ENCODE data around the gene HES3. TPM values are rescaled to one million over a fixed set of nuclear protein-coding genes. Genes with fewer than 3 reads are reported as not detected.

Gene HES3
- total RNA-seq, 2 donors from 2014 or later: not detected

GRCh38 chr1:6261615-6261995, 17.6 kb downstream of the HES3 start:
- DNase-seq (no peak), ATAC-seq (no peak)
- intact Hi-C loops (cut with DNase I): no loop called here
- Histone ChIP-seq H3K27ac (no peak overlapping the region), H3K4me3 (no peak overlapping the region), H3K9me3 (no peaks in the 10 kb centered on the region), H3K36me3 (replicated peaks in 1 of 2; ENCODE audit: insufficient read depth in 1 of 2, low read depth in 2 of 2) (no peaks in the 10 kb centered on the region), H3K4me1 (peaks cover 18% of the 10 kb centered on the region), H3K27me3 (peaks cover 0 to 4% of the 10 kb centered on the region in 2 donors)
- WGBS, 2 donors: 23 to 26% methylated on average over 15 of the region's 15 CpGs
- TF ChIP-seq CTCF (IDR thresholded peaks at IDR 0.05): no peak
- TF ChIP-seq POLR2A (IDR thresholded peaks at IDR 0.05): no peak

- no peak for TF ChIP-seq CTCF (IDR thresholded peaks at IDR 0.05)
- TF ChIP-seq POLR2A (IDR thresholded peaks at IDR 0.05): no peak
- Histone ChIP-seq H3K4me1 (peaks cover 18% of the 10 kb centered on the region), H3K27ac (no peak overlapping the region), H3K27me3 (peaks cover 0 to 4% of the 10 kb centered on the region in 2 donors), H3K4me3 (no peak overlapping the region), H3K9me3 (no peaks in the 10 kb centered on the region), H3K36me3 (replicated peaks in 1 of 2; ENCODE audit: insufficient read depth in 1 of 2, low read depth in 2 of 2) (no peaks in the 10 kb centered on the region)
- peak in 2 of 4 donors; percentile 30 to 36 for DNase-seq
- no peak for ATAC-seq
- WGBS, 2 donors: 82 to 100% methylated on average over 1 to 23 of the region's 25 CpGs
- intact Hi-C loops (cut with DNase I): no loop called here
Measured at GRCh38 chr1:6262555-6263420, 18.8 kb downstream of the HES3 start.

GRCh38 chr1:6263716-6264115, 19.7 kb downstream of the HES3 start:
- Histone ChIP-seq H3K27me3 (peaks cover 0 to 4% of the 10 kb centered on the region in 2 donors), H3K9me3 (no peaks in the 10 kb centered on the region), H3K27ac (no peak overlapping the region), H3K4me3 (no peak overlapping the region), H3K4me1 (peaks cover 18% of the 10 kb centered on the region), H3K36me3 (replicated peaks in 1 of 2; ENCODE audit: insufficient read depth in 1 of 2, low read depth in 2 of 2) (no peaks in the 10 kb centered on the region)
- intact Hi-C loops (cut with DNase I): no loop called here
- TF ChIP-seq CTCF (IDR thresholded peaks at IDR 0.05) (no peak), POLR2A (IDR thresholded peaks at IDR 0.05) (no peak)
- DNase-seq: no peak
- ATAC-seq: no peak
- 50 to 81% methylated on average over 2 to 7 of the region's 7 CpGs for WGBS, 2 donors

- DNase-seq (peak in 1 of 4 donors; percentile 31), ATAC-seq (no peak)
- no peak overlapping the region for H3K27ac ChIP-seq
- H3K36me3 ChIP-seq (replicated peaks in 1 of 2; ENCODE audit: insufficient read depth in 1 of 2, low read depth in 2 of 2): no peaks in the 10 kb centered on the region
- WGBS, 2 donors: 42 to 72% methylated on average over 15 of the region's 15 CpGs
- H3K4me3 ChIP-seq: no peak overlapping the region
- H3K4me1 ChIP-seq: peaks cover 11% of the 10 kb centered on the region
- TF ChIP-seq POLR2A (IDR thresholded peaks at IDR 0.05) (no peak), CTCF (IDR thresholded peaks at IDR 0.05) (no peak)
- intact Hi-C loops (cut with DNase I): no loop called here
- peaks cover 0 to 4% of the 10 kb centered on the region in 2 donors for H3K27me3 ChIP-seq
- H3K9me3 ChIP-seq: no peaks in the 10 kb centered on the region
Measured at GRCh38 chr1:6265151-6265550, 21.2 kb downstream of the HES3 start.

GRCh38 chr1:6266641-6267040, 22.7 kb downstream of the HES3 start:
- DNase-seq (no peak), ATAC-seq (no peak)
- no peaks in the 10 kb centered on the region for H3K27me3 ChIP-seq
- H3K4me3 ChIP-seq: no peak overlapping the region
- H3K4me1 ChIP-seq: peaks cover under 1% of the 10 kb centered on the region
- H3K36me3 ChIP-seq (replicated peaks in 1 of 2; ENCODE audit: insufficient read depth in 1 of 2, low read depth in 2 of 2): no peaks in the 10 kb centered on the region
- TF ChIP-seq CTCF (IDR thresholded peaks at IDR 0.05) (no peak), POLR2A (IDR thresholded peaks at IDR 0.05) (no peak)
- H3K9me3 ChIP-seq: no peaks in the 10 kb centered on the region
- H3K27ac ChIP-seq: no peak overlapping the region
- WGBS, 2 donors: 89 to 91% methylated on average over 7 to 11 of the region's 11 CpGs
- intact Hi-C loops (cut with DNase I): no loop called here

Measured in body of pancreas (tissue), 4 donors.